Activated CD4-positive, alpha-beta memory T cell treated with anti-CD3 and anti-CD28 coated beads, Interleukin-2, amount 10 ng/mL, durations not matched to agents 7 days and 5 days (primary cell): ENCODE measurements around the gene IMMP2L. TPM values are rescaled to one million over a fixed set of nuclear protein-coding genes. Genes with fewer than 3 reads are reported as not detected.

Experiments used
- CTCF ChIA-PET: fragments of 350-600 bp; sonication (Branson Sonifier 250); formaldehyde crosslinking; loops from one replicate; lab custom pipeline; 2021; ENCODE audit warnings: antibody characterized with exemption, inconsistent platforms; lab: Charles Lee
- POLR2A ChIA-PET: fragments of 350-600 bp; sonication (Branson Sonifier 250); formaldehyde crosslinking; loops from one replicate; lab custom pipeline; 2021; ENCODE audit warnings: antibody characterized with exemption; lab: Charles Lee
- DNase-seq: peaks from one replicate; pipeline ENCODE4 v3.0.0-alpha.2; 2020
- H3K27ac Mint-ChIP-seq: one replicate; pipeline ENCODE4 v1.8.0; 2021; ENCODE audit warnings: mild to moderate bottlenecking, mixed read lengths
- H3K27me3 Mint-ChIP-seq: one replicate; pipeline ENCODE4 v1.8.0; 2021; ENCODE audit warnings: mixed read lengths
- H3K36me3 Mint-ChIP-seq: one replicate; pipeline ENCODE4 v1.8.0; 2021; ENCODE audit warnings: low read depth, mixed read lengths
- H3K4me1 Mint-ChIP-seq: one replicate; pipeline ENCODE4 v1.8.0; 2021; ENCODE audit warnings: mixed read lengths
- H3K4me3 Mint-ChIP-seq: one replicate; pipeline ENCODE4 v1.8.0; 2021; ENCODE audit warnings: mild to moderate bottlenecking, mixed read lengths
- H3K9me3 Mint-ChIP-seq: one replicate; pipeline ENCODE4 v1.8.0; 2021; ENCODE audit warnings: mixed read lengths
- total RNA-seq, 2 experiments: library from RNA; stranded (reverse); gene quantifications; one replicate each; pipeline ENCODE4 v1.2.3, GENCODE V29; 2021

Gene IMMP2L
- total RNA-seq, 2 experiments from 2014 or later, result 5.9 to 7.6 TPM

- H3K27me3 Mint-ChIP-seq, result no peaks in the 10 kb centered on the region
- CTCF ChIA-PET, result no interaction called here
- POLR2A ChIA-PET, result no interaction called here
- peaks cover 19% of the 10 kb centered on the region for H3K36me3 Mint-ChIP-seq
- no peak overlapping the region for H3K4me3 Mint-ChIP-seq
- H3K27ac Mint-ChIP-seq, result no peak overlapping the region
- H3K4me1 Mint-ChIP-seq, result peaks cover 9% of the 10 kb centered on the region
- H3K9me3 Mint-ChIP-seq, result no peaks in the 10 kb centered on the region
- DNase-seq, result no peak
These were observed 458.5 kb downstream of the IMMP2L start for GRCh38 chr7:111103678-111104274.

GRCh38 chr7:111103136-111103535, 459.2 kb downstream of the IMMP2L start:
- no peaks in the 10 kb centered on the region for H3K9me3 Mint-ChIP-seq
- ChIA-PET POLR2A (no interaction called here), CTCF (no interaction called here)
- H3K27ac Mint-ChIP-seq, result no peak overlapping the region
- H3K36me3 Mint-ChIP-seq, result peaks cover 21% of the 10 kb centered on the region
- no peak overlapping the region for H3K4me3 Mint-ChIP-seq
- no peaks in the 10 kb centered on the region for H3K27me3 Mint-ChIP-seq
- no peak for DNase-seq
- H3K4me1 Mint-ChIP-seq, result peaks cover 13% of the 10 kb centered on the region

GRCh38 chr7:111101856-111102646, 460.2 kb downstream of the IMMP2L start:
- Mint-ChIP-seq H3K27ac (no peak overlapping the region), H3K27me3 (no peaks in the 10 kb centered on the region), H3K9me3 (no peaks in the 10 kb centered on the region), H3K4me1 (peaks cover 19% of the 10 kb centered on the region), H3K36me3 (peaks cover 21% of the 10 kb centered on the region), H3K4me3 (no peak overlapping the region)
- ChIA-PET POLR2A (no interaction called here), CTCF (no interaction called here)
- DNase-seq, result no peak

GRCh38 chr7:111098926-111099250, 463.4 kb downstream of the IMMP2L start:
- Mint-ChIP-seq H3K36me3 (peaks cover 22% of the 10 kb centered on the region), H3K27ac (no peak overlapping the region), H3K27me3 (no peaks in the 10 kb centered on the region), H3K4me1 (peaks cover 36% of the 10 kb centered on the region), H3K4me3 (no peak overlapping the region), H3K9me3 (no peaks in the 10 kb centered on the region)
- DNase-seq, result no peak
- ChIA-PET CTCF (interaction anchor here (0.6 to 2.3 kb wide), 24 partner anchors 9 to 1254 kb away, joined by 3 to 12 read pairs (median 4); no protein-coding TSS in a partner anchor), POLR2A (interaction anchor here (0.6 to 1.8 kb wide), 4 partner anchors 16 to 775 kb away, joined by 3 to 12 read pairs (median 3); partner anchors contain the start of gene IMMP2L)

DNA sequence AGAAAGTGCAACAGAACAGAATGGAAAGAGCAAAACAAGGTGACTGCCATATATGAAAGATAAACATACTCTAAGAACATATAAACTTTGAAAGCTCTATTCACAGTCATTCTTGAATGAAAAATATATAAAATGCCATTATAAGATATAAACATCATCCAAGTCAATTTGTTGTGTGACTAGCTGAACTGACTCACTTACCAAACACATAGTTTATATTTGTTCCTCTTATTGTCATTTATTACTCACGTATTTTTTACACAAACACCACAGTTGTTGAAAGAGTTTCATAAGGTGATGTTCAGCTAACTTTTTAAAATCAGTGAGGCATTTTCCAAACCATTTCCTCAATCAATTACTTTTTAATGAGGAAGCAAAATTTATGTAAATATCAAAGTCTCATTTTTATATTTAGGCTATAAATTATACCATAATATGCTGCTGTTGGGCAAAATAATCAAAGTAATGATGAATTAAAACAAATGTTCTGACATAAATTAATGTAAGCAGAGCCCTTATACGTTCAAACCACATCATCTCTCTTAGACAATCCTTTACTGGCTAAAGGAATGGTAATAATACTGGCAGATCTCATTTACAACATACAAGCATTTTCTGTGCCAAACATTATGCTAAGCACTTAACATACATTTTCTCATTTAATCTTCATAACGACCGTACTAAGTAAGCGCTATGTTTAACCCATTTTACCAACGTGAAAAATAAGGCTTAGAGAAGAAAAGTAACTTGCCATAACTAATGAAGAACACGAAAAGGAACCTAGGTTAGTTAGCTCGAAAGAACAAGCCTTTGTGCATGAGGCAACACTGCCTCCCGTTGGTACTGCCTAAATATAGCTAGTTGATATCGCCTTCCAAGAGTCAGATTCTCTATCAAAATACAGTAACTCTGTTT, 464.0 kb downstream of the IMMP2L start:
- ChIA-PET CTCF (interaction anchor here (0.6 to 2.3 kb wide), 23 partner anchors 8 to 1254 kb away, joined by 3 to 12 read pairs (median 3); no protein-coding TSS in a partner anchor), POLR2A (interaction anchor here (0.6 to 1.8 kb wide), 4 partner anchors 15 to 775 kb away, joined by 3 to 12 read pairs (median 3); partner anchors contain the start of gene IMMP2L)
- Mint-ChIP-seq H3K4me1 (peaks cover 37% of the 10 kb centered on the region), H3K36me3 (peaks cover 22% of the 10 kb centered on the region), H3K27ac (peak overlapping the region; percentile 18), H3K4me3 (peak overlapping the region; percentile 37), H3K27me3 (no peaks in the 10 kb centered on the region), H3K9me3 (no peaks in the 10 kb centered on the region)
- DNase-seq, result peak; percentile 73

GRCh38 chr7:111096997-111097396, 465.3 kb downstream of the IMMP2L start:
- ChIA-PET POLR2A (no interaction called here), CTCF (no interaction called here)
- H3K4me1 Mint-ChIP-seq, result peaks cover 49% of the 10 kb centered on the region
- H3K9me3 Mint-ChIP-seq, result no peaks in the 10 kb centered on the region
- no peak for DNase-seq
- no peak overlapping the region for H3K4me3 Mint-ChIP-seq
- peaks cover 19% of the 10 kb centered on the region for H3K36me3 Mint-ChIP-seq
- H3K27me3 Mint-ChIP-seq, result no peaks in the 10 kb centered on the region
- H3K27ac Mint-ChIP-seq, result no peak overlapping the region

DNA sequence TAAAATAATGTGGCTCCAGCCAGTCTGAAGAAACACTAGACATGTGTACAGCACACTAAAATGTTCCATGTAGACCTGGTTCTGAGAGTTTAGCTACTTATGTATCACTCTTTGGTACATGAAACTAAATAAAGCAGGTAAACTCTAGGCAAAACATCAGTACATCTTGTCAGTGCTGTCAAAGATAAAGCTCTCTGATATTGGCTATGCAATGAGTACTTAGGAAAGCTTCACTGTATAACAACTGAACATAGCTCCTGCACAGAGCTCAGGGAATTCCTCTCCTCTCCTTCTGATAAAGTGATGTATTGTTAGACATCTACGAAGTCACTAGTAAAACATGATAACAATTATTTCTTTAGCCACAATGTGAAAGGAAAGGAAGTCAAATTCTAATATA, 467.9 kb downstream of the IMMP2L start:
- no peaks in the 10 kb centered on the region for H3K27me3 Mint-ChIP-seq
- H3K27ac Mint-ChIP-seq, result no peak overlapping the region
- H3K4me1 Mint-ChIP-seq, result peaks cover 67% of the 10 kb centered on the region
- CTCF ChIA-PET, result interaction anchor here (1.0 to 2.7 kb wide), 4 partner anchors 9 to 498 kb away, joined by 3 to 10 read pairs (median 4); no protein-coding TSS in a partner anchor
- POLR2A ChIA-PET, result interaction anchor here (1.2 to 4.0 kb wide), 4 partner anchors 12 to 117 kb away, joined by 3 to 52 read pairs (median 10); no protein-coding TSS in a partner anchor
- no peaks in the 10 kb centered on the region for H3K9me3 Mint-ChIP-seq
- no peak for DNase-seq
- H3K36me3 Mint-ChIP-seq, result peaks cover 13% of the 10 kb centered on the region
- H3K4me3 Mint-ChIP-seq, result peak overlapping the region; percentile 69

DNA sequence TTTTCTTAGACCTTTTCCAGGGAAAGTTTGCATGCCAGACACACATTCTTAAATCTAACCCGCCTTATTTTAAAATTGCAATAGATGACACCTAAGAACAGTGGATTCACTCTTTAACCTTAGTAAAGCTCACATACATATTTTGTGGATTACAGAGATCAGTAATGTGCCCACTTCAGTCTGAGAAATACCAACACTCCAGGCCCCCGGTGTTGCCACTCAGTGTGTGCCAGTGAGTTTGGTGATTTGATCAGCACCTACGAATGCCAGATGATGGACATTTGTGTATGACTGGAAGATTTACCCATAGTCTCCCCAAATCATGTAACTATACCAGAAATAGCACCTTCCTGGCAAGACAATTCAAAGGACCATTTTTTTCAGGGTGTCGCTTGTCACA, 468.8 kb downstream of the IMMP2L start:
- peak overlapping the region; percentile 69 for H3K4me3 Mint-ChIP-seq
- ChIA-PET POLR2A (interaction anchor here (1.5 to 4.0 kb wide), 3 partner anchors 11 to 116 kb away, joined by 3 to 52 read pairs (median 16); no protein-coding TSS in a partner anchor), CTCF (interaction anchor here (1.0 to 1.5 kb wide), 2 partner anchors 10 to 88 kb away, joined by 3 to 8 read pairs; no protein-coding TSS in a partner anchor)
- H3K9me3 Mint-ChIP-seq, result no peaks in the 10 kb centered on the region
- no peak for DNase-seq
- H3K36me3 Mint-ChIP-seq, result peaks cover 12% of the 10 kb centered on the region
- peak overlapping the region; percentile 56 for H3K27ac Mint-ChIP-seq
- H3K27me3 Mint-ChIP-seq, result no peaks in the 10 kb centered on the region
- peaks cover 67% of the 10 kb centered on the region for H3K4me1 Mint-ChIP-seq

DNA sequence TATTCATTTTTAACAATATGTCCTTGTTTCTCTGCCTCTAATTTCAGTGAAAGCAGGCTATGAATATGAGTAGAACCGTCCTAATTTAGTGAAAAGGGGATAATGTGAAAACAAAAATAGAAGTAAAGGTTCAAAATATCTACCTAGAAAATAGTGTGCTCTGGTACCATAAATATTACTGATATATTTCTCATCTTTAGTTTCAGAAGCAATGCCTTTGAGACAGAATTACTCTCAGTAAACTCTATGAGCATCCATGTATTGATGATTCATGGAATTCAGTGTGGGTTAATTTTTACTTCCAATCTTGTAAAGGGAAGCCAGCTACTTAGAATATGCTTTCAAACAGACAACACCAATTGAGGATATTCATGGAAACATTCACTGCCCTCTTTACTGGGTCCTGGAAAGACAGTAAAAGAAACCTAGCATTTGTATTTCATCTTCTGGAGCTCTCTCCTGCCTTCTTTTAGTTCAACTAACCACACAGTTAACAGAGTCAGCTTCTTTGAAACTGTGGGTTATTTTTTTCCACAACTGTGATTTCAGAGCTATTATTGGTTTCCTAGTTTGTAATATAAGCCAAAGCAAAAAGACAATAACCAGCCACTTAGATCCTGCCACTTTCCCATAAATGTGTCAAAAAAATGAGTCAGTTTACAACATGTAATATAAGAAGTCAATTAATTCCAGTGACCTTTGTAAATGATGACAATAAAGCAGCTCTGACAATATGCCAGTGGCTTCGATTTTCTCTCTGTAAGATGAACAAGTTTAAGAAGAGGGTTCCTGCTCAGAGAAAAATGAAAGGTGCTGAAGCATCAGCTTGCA, 469.7 kb downstream of the IMMP2L start:
- H3K27me3 Mint-ChIP-seq, result no peaks in the 10 kb centered on the region
- DNase-seq, result no peak
- peaks cover 69% of the 10 kb centered on the region for H3K4me1 Mint-ChIP-seq
- CTCF ChIA-PET, result interaction anchor here (1.1 to 1.5 kb wide), 3 partner anchors 10 to 82 kb away, joined by 3 to 8 read pairs (median 3); no protein-coding TSS in a partner anchor
- no peaks in the 10 kb centered on the region for H3K9me3 Mint-ChIP-seq
- H3K4me3 Mint-ChIP-seq, result peak overlapping the region; percentile 69
- POLR2A ChIA-PET, result interaction anchor here (1.7 to 4.0 kb wide), 3 partner anchors 10 to 79 kb away, joined by 7 to 52 read pairs (median 16); no protein-coding TSS in a partner anchor
- peaks cover 10% of the 10 kb centered on the region for H3K36me3 Mint-ChIP-seq
- H3K27ac Mint-ChIP-seq, result peak overlapping the region; percentile 56

DNA sequence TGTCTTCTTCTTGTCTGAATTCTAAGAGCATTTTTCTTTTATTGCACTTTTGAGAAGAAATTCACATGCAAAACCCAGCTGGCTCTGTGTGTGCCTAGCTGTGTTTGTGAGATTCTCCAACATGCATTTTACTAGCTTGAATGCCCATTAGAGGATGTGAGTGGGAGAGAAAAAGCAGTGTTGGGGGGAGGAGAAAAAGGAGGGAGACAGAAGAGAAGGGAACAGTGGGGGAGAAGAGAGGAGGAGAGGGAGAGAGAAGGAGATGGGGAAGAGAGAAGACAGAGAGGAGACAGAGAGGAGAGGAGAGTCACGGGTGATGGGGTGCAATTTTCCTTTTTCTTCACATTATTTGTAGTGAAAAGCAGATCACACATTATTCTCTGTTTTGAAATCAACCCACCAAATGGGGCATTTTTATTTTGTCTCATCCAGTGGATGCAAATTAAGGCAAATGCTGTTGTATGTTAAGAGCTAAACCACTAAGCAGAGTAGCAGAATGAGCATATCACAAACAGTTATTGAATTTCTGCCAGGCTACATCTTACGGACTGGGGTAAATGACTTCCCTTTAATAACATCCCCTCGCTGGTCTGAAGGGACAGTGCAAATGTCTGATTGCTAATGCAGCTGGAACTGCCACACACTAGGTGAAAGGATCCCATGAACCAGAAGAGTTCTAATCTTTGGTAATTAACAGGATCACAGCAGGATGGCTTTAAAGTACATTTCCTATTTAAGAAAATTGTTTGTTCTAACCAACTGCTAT, 470.5 kb downstream of the IMMP2L start:
- Mint-ChIP-seq H3K27ac (peak overlapping the region; percentile 56), H3K27me3 (no peaks in the 10 kb centered on the region), H3K9me3 (no peaks in the 10 kb centered on the region), H3K4me1 (peaks cover 71% of the 10 kb centered on the region), H3K4me3 (peak overlapping the region; percentile 69), H3K36me3 (peaks cover 10% of the 10 kb centered on the region)
- CTCF ChIA-PET, result interaction anchor here (1.1 to 1.5 kb wide), 3 partner anchors 9 to 81 kb away, joined by 3 to 8 read pairs (median 3); no protein-coding TSS in a partner anchor
- DNase-seq, result no peak
- POLR2A ChIA-PET, result interaction anchor here (1.1 to 4.0 kb wide), 5 partner anchors 9 to 79 kb away, joined by 4 to 52 read pairs (median 7); no protein-coding TSS in a partner anchor

DNA sequence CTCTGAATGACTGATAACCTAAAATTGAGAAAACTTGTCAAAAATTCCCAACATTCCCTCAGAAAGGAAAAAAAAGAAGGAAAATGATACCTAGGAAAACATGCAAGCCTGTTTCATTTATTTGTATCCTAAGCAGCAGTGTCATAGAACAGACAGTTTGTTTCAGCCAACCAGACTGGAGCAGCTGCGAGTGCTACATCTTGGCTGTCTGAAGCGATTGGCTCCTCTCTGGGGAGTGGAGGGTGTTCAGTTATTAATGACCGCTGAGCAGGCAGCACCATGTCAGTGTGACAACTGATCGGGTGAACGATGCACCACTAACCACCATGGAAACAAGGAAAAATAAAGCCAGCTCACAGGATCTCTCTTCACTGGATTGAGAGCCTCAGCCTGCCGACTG, 471.4 kb downstream of the IMMP2L start, which contains the start of gene LRRN3:
LRRN3 (plus strand) TSS at position 282 of the 400 bp plus-strand sequence. CDS start 31,646 bp downstream, outside the sequence.
- H3K27me3 Mint-ChIP-seq, result no peaks in the 10 kb centered on the region
- H3K4me1 Mint-ChIP-seq, result peaks cover 72% of the 10 kb centered on the region
- peak; percentile 38 for DNase-seq
- peak within 1 kb of the TSS; percentile 56 for H3K27ac Mint-ChIP-seq
- ChIA-PET CTCF (interaction anchor here (0.9 to 1.1 kb wide), 5 partner anchors 8 to 114 kb away, joined by 3 to 7 read pairs (median 5); no protein-coding TSS in a partner anchor), POLR2A (interaction anchor here (1.1 to 4.0 kb wide), 6 partner anchors 8 to 62 kb away, joined by 3 to 52 read pairs (median 5); no protein-coding TSS in a partner anchor)
- peaks cover 15% of the 10 kb centered on the region for H3K36me3 Mint-ChIP-seq
- H3K4me3 Mint-ChIP-seq, result peak within 1 kb of the TSS; percentile 69
- peaks cover 3% of the 10 kb centered on the region for H3K9me3 Mint-ChIP-seq
